ENCODE data around the gene CIT.

GRCh38 chr12:119674560-119674959 lies 202.6 kb downstream of the CIT start:
- TF ChIP-seq CTCF (conservative IDR thresholded peaks at IDR 0.05 in 1 of 2, IDR thresholded peaks at IDR 0.05 in 1 of 2; ENCODE audit: low read depth in 1 of 2, low read length in 2 of 2): no peak
- TF ChIP-seq EZH2 (IDR thresholded peaks at IDR 0.05; ENCODE audit: low read length, missing control alignments): no peak

Measured in fibroblast of lung (primary cell).